COLO668 (cell line): Measurements from ENCODE around the gene ADAMTS18.

ENCODE experiments used
- DNase-seq: peaks from one replicate; lab custom pipeline; 2025; ENCODE audit not compliant: unreplicated experiment; lab: John Stamatoyannopoulos, UW

Gene ADAMTS18

GRCh38 chr16:77439106-77439505 is 4.3 kb upstream of the ADAMTS18 start:
- DNase-seq: no peak

- DNase-seq: no peak
Observed at GRCh38 chr16:77437859-77438258, 3.0 kb upstream of the ADAMTS18 start.

GRCh38 chr16:77435272-77435820 is 512 bp upstream of the ADAMTS18 start:
- no peak for DNase-seq

- DNase-seq: no peak
Observed at GRCh38 chr16:77434022-77434529, 758 bp downstream of the ADAMTS18 start.

DNA sequence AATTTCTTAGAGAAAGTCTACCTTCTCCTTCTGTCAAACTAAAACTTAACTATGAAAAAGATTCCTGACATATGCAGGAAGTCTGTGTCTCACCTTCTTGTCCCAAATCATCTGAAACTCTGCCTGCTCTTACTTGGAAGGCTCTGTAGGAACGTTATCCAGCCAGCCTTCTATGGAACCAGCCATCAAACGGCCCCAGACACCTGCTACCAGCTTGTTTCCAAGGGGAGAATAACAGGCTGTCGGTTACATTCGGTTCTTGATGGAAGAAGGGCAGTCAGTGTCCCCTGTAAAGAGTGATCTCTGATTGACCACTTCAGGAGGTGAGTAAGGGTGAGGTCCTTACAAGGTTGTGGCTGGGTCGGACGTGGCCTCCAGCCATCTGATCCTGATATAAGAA is 1.7 kb downstream of the ADAMTS18 start:
- DNase-seq: no peak

GRCh38 chr16:77432264-77432663 is 2.6 kb downstream of the ADAMTS18 start:
- DNase-seq: no peak

DNA sequence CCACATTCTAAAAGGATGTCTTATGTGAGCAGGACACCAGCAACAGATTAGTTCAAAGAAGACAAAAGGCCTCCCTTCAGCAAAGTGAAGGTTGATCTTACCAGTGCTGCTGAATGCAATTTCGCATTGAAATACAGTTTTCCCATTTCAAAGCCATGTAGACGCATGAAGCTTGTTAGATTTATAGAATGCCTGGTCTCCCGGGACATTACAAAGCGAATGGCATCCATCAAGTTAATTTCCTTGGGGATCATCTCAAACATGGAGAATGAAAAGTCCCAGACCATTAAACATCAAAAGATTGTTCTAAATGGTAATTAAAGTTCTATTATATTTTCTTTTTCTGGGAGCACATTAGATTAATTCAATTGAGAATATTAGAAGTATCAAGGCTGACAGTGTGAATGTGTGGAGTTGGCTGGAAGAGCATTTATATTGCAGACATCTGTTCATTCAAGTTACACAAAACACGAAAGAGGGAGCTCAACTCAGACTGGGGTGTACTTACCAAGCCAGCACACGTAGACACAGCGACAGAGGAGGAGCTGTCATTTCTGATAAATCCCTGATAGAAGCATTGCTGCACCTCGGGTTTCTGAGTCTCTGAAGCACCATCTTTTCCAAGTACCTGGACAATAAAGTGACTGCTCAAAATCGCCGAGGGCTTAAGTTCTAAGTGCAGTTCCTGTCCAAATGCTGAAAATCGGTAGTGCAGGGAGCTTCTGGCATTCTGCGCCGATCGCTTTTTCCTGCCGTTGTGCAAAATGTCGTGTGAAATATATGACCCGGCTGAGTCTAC is 3.8 kb downstream of the ADAMTS18 start:
- no peak for DNase-seq

DNA sequence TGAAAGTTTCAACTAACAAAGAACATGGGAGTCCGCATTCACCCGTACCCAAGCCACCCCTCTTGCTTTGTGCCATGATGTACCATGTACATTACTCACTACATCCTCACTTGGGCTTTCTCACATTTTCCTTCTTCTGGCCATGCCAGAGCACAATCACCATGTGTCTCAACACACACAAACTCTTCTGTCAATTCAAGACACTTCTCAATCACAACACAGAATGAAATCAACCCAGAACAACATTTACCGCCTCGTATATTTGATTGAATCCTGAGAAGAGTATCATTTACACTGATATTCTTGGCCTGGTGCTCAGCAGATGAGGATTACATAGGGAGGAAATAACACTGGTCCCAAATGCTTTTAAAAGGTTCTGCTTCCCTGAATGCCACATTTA is 4.5 kb downstream of the ADAMTS18 start:
- DNase-seq: no peak

- DNase-seq: no peak
Observed at GRCh38 chr16:77424871-77425604, 9.8 kb downstream of the ADAMTS18 start.

DNA sequence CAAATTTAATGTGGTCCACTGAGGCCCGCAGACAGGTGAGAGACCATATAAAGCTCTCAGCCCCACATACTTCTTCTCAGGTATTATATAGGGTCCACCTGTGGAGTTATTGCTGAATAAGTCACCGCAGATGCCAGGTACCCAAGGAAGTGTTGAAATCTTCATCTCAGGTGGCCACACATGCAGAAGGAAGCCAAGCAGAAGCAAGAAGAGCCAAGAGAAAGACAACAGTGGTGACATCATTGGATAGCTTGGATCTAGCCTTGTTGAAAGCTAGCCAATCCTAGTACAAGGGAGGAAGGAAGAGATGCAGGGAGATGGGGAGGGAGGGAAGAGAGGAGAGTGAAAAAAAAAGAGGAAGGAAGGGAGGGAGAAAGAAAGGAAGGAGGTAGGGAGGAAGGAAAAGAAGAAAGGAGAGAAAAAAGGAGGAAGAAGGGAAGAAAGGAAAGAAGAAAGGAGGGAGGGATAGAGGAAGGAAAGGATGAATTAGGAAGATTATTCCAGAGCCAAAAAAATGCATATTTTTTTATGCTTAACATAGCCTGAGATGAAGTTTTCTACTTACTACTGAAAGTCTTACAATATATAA is 12.5 kb downstream of the ADAMTS18 start:
- no peak for DNase-seq

GRCh38 chr16:77416939-77417480 is 17.8 kb downstream of the ADAMTS18 start:
- DNase-seq: no peak

DNA sequence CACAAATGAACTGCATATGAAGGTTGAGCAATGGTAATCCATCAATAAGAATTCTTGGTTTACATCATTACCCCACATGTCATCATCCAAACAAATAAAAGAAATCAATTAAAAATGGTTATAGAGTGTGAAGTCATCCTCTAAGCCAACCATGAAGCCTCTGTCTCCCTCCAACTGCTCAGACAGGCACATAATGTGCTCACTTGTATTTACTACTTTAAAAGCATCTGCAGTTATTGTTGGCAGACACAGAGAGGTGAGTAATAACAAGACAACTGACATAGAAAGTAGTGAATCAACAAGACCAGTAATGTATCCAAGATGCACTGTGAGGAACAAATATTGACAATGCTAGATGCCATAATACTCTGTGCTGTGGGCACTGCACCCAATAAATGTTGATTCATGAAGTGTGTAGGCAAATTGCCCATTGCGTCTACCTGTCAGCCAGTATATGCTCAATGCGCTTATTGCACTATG is 20.0 kb downstream of the ADAMTS18 start:
- DNase-seq: peak; percentile 60

- no peak for DNase-seq
Observed at GRCh38 chr16:77410449-77410848, 24.4 kb downstream of the ADAMTS18 start.

GRCh38 chr16:77409311-77409710 is 25.5 kb downstream of the ADAMTS18 start:
- no peak for DNase-seq

DNA sequence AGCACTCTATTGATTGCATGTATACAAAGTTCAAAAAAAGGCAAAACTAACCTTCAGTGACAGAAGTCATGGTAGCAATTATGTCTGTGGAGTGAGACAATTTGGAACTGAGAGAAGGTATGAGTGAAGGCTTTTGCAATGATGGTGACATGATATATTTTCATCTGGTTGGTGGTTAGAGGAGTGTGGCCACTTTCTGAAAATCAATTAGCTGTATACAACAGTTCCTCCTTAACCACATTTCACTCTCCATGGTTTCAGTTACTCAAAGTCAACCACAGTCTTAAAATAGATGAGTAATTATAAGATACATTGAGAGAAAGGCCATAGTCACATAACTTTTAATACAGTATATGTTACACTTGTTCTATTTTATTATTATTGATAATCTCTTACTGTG is 26.2 kb downstream of the ADAMTS18 start:
- DNase-seq: no peak

- no peak for DNase-seq
Observed at GRCh38 chr16:77406680-77407079, 28.2 kb downstream of the ADAMTS18 start.

DNA sequence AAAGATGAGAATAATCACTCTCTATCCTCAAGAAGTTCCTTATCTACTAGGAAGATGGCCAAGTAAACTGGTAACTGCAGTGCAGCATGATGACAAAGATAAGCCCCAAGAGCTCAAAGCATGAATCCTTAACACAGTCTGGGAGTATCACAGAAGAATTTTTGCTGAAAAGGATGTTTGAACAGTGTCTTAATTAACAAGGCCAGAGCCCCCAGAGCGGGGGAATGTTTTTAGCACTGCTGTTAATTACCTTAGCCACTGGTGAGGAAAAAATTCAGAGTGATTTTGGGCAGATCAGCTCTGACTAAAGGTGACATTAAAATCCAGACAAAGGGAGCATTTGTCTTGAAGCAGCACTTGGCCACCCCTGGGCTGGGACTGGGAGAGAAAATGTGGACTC is 30.1 kb downstream of the ADAMTS18 start:
- no peak for DNase-seq

DNA sequence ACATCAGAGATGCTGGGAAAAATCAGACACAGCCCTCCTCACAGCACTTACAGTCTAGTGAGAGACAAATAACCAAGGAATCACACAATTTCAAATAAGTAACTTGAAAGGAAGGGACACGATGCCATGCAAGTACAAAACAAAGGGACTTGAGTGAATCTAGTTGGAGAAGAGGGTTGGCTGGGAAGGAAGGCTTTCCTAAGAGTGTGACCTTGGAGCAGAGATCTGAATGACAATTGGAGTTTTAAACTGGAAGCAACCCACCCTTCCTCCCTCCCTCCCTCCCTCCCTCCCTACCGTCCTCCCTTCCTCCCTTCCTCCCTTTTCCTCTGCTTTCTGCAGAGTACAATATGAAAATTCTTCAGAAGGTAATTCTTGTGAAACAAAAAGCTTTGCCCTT is 31.1 kb downstream of the ADAMTS18 start:
- no peak for DNase-seq

DNA sequence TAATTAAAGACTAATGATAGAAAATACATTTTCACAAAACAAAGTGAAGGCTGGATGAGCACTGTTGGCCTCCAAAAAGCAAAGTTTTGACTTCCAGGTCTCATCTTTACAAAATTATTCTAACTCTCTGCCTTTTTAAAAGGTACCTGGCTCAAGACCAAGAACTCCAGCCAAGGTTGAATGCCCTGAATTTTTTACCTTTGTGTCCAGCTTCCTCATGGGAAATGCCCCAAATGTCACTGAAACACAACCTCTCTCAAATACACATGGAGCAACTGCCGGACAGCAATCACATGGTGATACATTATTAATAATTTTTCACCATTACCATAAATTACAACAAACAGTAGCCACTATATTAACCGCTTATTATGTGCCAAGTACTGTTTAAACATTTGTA is 32.2 kb downstream of the ADAMTS18 start:
- DNase-seq: no peak

DNA sequence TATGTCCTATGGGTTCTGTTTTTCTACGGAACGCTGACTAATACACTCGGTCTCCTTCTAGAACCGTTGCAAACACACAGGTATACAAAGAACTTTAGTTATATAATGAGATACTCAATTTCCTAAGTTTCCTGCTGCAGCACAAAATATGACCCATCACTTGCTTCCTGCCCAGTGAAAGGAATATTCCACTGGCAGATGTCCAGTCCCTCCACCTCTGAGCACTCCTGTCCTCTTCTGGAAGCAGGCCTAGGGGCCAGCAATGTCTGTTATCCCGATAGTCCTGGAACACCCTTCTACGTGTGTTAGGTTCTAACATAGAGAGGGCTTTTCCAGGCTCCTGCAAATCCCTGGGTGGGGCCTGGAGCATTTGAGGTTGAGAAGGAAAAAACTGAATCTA is 32.7 kb downstream of the ADAMTS18 start:
- no peak for DNase-seq

- no peak for DNase-seq
Observed at GRCh38 chr16:77399546-77399945, 35.3 kb downstream of the ADAMTS18 start.
